Neural cell (in vitro differentiated cells): ENCODE results near the gene NOL11.

ENCODE experiments used
- CTCF ChIP-seq: fragments of 450-650 bp; IDR thresholded peaks from 2 replicates; pipeline ENCODE4 v1.5.1; 2014; ENCODE audit warnings: antibody characterized with exemption, mild to moderate bottlenecking, moderate library complexity; ENCODE audit not compliant: poor library complexity, severe bottlenecking
- EP300 ChIP-seq: fragments of 450-650 bp; conservative IDR thresholded peaks from 2 replicates; pipeline ENCODE4 v1.6.1; 2014; ENCODE audit warnings: antibody characterized with exemption, mild to moderate bottlenecking, moderate library complexity; ENCODE audit not compliant: poor library complexity, severe bottlenecking
- EZH2 ChIP-seq: fragments of 200-600, 300-800 bp; shearing (Covaris generic), sonication (generic); IDR thresholded peaks from 2 replicates; pipeline ENCODE4 v1.6.1; 2014; ENCODE audit warnings: antibody characterized with exemption, low read length, borderline replicate concordance, mild to moderate bottlenecking; ENCODE audit not compliant: insufficient read depth, poor library complexity, severe bottlenecking
- MXI1 ChIP-seq: fragments of 450-650 bp; conservative IDR thresholded peaks from 2 replicates; pipeline ENCODE4 v1.6.1; 2014; ENCODE audit warnings: antibody characterized with exemption, mild to moderate bottlenecking; ENCODE audit not compliant: poor library complexity, severe bottlenecking
- POLR2AphosphoS5 ChIP-seq: IDR thresholded peaks from 2 replicates; pipeline ENCODE4 v1.6.1; 2012
- RAD21 ChIP-seq: fragments of 450-650 bp; conservative IDR thresholded peaks from 2 replicates; pipeline ENCODE4 v1.6.1; 2014; ENCODE audit warnings: antibody characterized with exemption, mild to moderate bottlenecking, moderate library complexity
- REST ChIP-seq: IDR thresholded peaks from 2 replicates; pipeline ENCODE4 v1.6.1; 2012; ENCODE audit warnings: borderline replicate concordance
- SMC3 ChIP-seq: fragments of 450-650 bp; conservative IDR thresholded peaks from 2 replicates; pipeline ENCODE4 v1.6.1; 2014; ENCODE audit warnings: antibody characterized with exemption, mild to moderate bottlenecking, moderate library complexity; ENCODE audit not compliant: poor library complexity

GRCh38 chr17:67671493-67671892 lies 46.2 kb upstream of the NOL11 start:
- no peak for TF ChIP-seq POLR2AphosphoS5
- no peak for TF ChIP-seq RAD21
- no peak for TF ChIP-seq CTCF
- no peak for TF ChIP-seq REST
- no peak for TF ChIP-seq SMC3
- no peak for TF ChIP-seq EP300
- TF ChIP-seq EZH2: no peak
- TF ChIP-seq MXI1: no peak
